Epithelial cell of proximal tubule (primary cell): Measurements from ENCODE around the gene CEP350. TPM values are rescaled to one million over a fixed set of nuclear protein-coding genes. Genes with fewer than 3 reads are reported as not detected.

ENCODE experiments used
- DNase-seq: peaks from one replicate; pipeline ENCODE4 v3.0.0-alpha.2; 2011; ENCODE audit warnings: low read depth
- H3K4me3 ChIP-seq: 2 replicates; pipeline ENCODE4 v1.5.1; 2011; ENCODE audit warnings: low read depth, mild to moderate bottlenecking, low read length
- total RNA-seq: library from RNA; depleted of rRNA; stranded (reverse); fragments of >200 nt; gene quantifications from 2 replicates; pipeline ENCODE4 v1.2.3, GENCODE V29; 2015
- TF ChIP-seq, protein P1 (sequence below): conservative IDR thresholded peaks from 2 replicates; pipeline ENCODE4 v1.5.1; 2012; ENCODE audit warnings: low read depth, mild to moderate bottlenecking, low read length

Gene CEP350
- total RNA-seq, 1 donor from 2014 or later, result 26.4 TPM

GRCh38 chr1:180081474-180081873, 126.9 kb downstream of the CEP350 start:
- TF ChIP-seq, protein P1, sequence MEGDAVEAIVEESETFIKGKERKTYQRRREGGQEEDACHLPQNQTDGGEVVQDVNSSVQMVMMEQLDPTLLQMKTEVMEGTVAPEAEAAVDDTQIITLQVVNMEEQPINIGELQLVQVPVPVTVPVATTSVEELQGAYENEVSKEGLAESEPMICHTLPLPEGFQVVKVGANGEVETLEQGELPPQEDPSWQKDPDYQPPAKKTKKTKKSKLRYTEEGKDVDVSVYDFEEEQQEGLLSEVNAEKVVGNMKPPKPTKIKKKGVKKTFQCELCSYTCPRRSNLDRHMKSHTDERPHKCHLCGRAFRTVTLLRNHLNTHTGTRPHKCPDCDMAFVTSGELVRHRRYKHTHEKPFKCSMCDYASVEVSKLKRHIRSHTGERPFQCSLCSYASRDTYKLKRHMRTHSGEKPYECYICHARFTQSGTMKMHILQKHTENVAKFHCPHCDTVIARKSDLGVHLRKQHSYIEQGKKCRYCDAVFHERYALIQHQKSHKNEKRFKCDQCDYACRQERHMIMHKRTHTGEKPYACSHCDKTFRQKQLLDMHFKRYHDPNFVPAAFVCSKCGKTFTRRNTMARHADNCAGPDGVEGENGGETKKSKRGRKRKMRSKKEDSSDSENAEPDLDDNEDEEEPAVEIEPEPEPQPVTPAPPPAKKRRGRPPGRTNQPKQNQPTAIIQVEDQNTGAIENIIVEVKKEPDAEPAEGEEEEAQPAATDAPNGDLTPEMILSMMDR, result no peak
- H3K4me3 ChIP-seq, result no peak overlapping the region
- DNase-seq, result no peak

DNA sequence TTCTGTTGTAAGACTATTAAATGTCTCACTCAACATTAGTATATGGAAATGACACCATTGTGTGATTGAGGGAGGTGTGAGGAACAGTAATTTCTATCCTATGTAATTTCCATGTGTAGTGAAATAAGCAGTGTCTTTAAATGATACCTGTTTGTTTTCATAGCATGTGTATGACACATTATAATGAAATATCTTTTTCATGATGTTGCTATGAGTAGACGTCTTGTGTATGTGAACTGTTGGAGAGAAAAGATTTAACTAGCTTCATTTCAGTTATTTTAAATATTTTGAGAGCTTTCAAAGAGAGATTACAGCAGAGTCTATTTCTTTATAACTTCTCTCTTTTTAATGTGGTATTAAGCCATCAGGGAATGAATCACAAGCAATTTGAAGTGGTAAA, 128.6 kb downstream of the CEP350 start:
- no peak overlapping the region for H3K4me3 ChIP-seq
- TF ChIP-seq, protein P1, result no peak
- DNase-seq, result no peak

DNA sequence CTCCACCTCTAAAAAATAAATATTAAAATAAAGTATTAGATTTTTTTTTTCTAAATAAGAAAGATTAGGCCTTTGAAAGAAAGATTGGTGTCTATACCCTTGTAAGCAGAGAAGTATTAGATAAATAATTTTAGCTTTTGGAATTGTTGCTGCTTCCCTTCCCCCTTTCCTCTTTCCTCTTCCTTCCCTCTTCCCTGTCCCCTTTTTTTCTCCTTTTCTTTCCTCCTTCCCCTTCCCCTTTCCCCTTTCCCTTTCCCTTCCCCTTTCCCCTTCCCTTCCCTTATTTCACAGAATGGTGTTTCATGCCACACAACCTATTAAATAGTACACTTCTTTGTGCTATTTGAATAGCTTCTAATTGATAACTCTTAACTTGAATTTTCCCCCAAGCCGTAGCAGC, 130.3 kb downstream of the CEP350 start:
- DNase-seq, result no peak
- TF ChIP-seq, protein P1, result no peak
- H3K4me3 ChIP-seq, result no peak overlapping the region

- TF ChIP-seq, protein P1, result no peak
- DNase-seq, result no peak
Measured at GRCh38 chr1:180085331-180085730, 130.7 kb downstream of the CEP350 start.

GRCh38 chr1:180092931-180093650, 138.5 kb downstream of the CEP350 start:
- DNase-seq, result no peak
- TF ChIP-seq, protein P1, result no peak
- no peak overlapping the region for H3K4me3 ChIP-seq

More at GRCh38 chr1:180085331-180085730, 130.7 kb downstream of the CEP350 start:
- no peak overlapping the region for H3K4me3 ChIP-seq

DNA sequence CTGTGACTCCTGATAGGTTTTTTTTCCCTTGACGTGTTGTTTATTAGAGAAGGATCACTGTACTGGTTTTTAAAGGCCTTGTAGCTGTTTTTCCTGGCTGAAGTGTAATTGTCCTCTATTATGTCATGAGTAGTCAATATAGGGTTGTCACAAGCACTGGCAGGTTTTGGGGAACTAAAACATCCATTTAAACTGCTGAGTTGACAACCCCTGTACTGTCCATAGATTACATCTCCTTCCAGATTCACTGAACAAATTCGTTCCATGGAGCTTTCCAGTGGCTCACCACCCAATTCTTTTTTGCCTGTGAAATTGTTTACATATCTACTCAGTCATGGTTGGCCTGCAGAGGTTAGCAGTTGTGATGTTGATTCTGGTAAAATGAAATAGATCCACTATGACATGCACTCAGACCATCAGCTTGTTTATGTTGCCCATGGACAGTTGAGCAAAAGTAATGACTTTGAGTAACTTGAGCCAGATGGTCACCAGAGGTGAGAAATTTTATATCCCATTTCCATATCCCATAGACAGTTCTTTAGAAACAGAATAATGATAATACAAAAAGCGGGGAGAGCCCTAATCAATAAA, 140.2 kb downstream of the CEP350 start:
- no peak for DNase-seq
- TF ChIP-seq, protein P1, result no peak
- no peak overlapping the region for H3K4me3 ChIP-seq
